ENCODE data around the gene GBE1.
"Not testable (repeated sequence)": the region's sequence is repeated elsewhere in the genome, so short reads cannot be mapped to it uniquely, and the experiment has no call there.

Gene GBE1

GRCh38 chr3:81760924-81761903, at the start of gene GBE1:
TSS of gene GBE1 (minus strand) at chr3:81761645. CDS start at chr3:81761517, 128 bp downstream.
- peak; percentile 95 for DNase-seq

GRCh38 chr3:81808900-81809299, 47.5 kb upstream of the GBE1 start:
- no peak for DNase-seq

- no peak for DNase-seq
Observed at GRCh38 chr3:81799403-81799802, 38.0 kb upstream of the GBE1 start.

GRCh38 chr3:81793410-81793809, 32.0 kb upstream of the GBE1 start:
- no peak for DNase-seq

GRCh38 chr3:81790117-81790516, 28.7 kb upstream of the GBE1 start:
- DNase-seq = no peak

- no peak for DNase-seq
Observed at GRCh38 chr3:81789691-81790090, 28.2 kb upstream of the GBE1 start.

- DNase-seq = no peak
Observed at GRCh38 chr3:81788610-81789009, 27.2 kb upstream of the GBE1 start.

- no peak for DNase-seq
Observed at GRCh38 chr3:81788044-81788443, 26.6 kb upstream of the GBE1 start.

- DNase-seq = no peak
Observed at GRCh38 chr3:81782585-81782984, 21.1 kb upstream of the GBE1 start.

GRCh38 chr3:81778678-81779182, 17.3 kb upstream of the GBE1 start:
- DNase-seq = peak; percentile 64

- no peak for DNase-seq
Observed at GRCh38 chr3:81776643-81777042, 15.2 kb upstream of the GBE1 start.

GRCh38 chr3:81770710-81771109, 9.3 kb upstream of the GBE1 start:
- no peak for DNase-seq

- no peak for DNase-seq
Observed at GRCh38 chr3:81769299-81769698, 7.9 kb upstream of the GBE1 start.

- DNase-seq = not testable (repeated sequence)
Observed at GRCh38 chr3:81767250-81767859, 5.9 kb upstream of the GBE1 start.

GRCh38 chr3:81765400-81765799, 4.0 kb upstream of the GBE1 start:
- peak; percentile 41 for DNase-seq

GRCh38 chr3:81764665-81765064, 3.2 kb upstream of the GBE1 start:
- no peak for DNase-seq

GRCh38 chr3:81764002-81764401, 2.6 kb upstream of the GBE1 start:
- DNase-seq = no peak

- DNase-seq = no peak
Observed at GRCh38 chr3:81763001-81763400, 1.6 kb upstream of the GBE1 start.

- DNase-seq = no peak
Observed at GRCh38 chr3:81761904-81762580, 597 bp upstream of the GBE1 start.

- no peak for DNase-seq
Observed at GRCh38 chr3:81760215-81760614, 1.2 kb downstream of the GBE1 start.

- not testable (repeated sequence) for DNase-seq
Observed at GRCh38 chr3:81758771-81759170, 2.7 kb downstream of the GBE1 start.

- DNase-seq = peak; percentile 87
Observed at GRCh38 chr3:81758275-81758674, 3.2 kb downstream of the GBE1 start.

GRCh38 chr3:81753416-81754027, 7.9 kb downstream of the GBE1 start:
- no peak for DNase-seq

All from fibroblast of upper back skin (primary cell).